GM19099 (cell line): ENCODE data around the gene BZW2.

ENCODE experiments used
- POLR2A ChIP-seq: IDR thresholded peaks from 3 replicates; pipeline ENCODE4 v1.6.1; 2011; ENCODE audit warnings: low read depth; ENCODE audit not compliant: insufficient read length; ENCODE audit errors: extremely low read depth

The BZW2 gene

GRCh38 chr7:16645593-16646471, at the start of gene BZW2, which contains the start of gene ANKMY2:
Gene BZW2 (plus strand): TSS chr7:16646181. CDS start chr7:16665444, 19,263 bp downstream.
Gene ANKMY2 (minus strand): TSS chr7:16645754. CDS start chr7:16645573, 181 bp downstream.
- no peak for TF ChIP-seq POLR2A

DNA sequence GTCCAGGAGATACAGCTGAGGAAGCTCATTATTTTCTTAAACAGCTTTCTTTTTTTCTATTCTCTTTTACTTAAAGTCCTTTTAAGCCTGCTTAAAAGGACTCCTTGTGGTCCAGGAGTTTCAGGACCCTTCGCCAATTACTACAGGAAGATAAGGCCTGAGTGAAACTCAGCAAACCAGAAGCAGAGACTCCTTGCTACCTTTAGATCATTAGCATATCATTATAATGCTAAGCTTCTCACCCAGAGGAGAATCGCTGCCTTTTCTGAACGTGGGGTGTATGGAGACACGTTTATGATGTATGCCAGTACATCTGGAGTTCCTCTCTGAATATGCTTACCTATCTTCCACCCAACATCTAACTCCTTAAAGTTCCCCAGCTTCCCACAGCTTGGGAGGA, 48.0 kb upstream of the BZW2 start:
- TF ChIP-seq POLR2A = no peak

GRCh38 chr7:16599860-16600259, 46.1 kb upstream of the BZW2 start:
- no peak for TF ChIP-seq POLR2A

DNA sequence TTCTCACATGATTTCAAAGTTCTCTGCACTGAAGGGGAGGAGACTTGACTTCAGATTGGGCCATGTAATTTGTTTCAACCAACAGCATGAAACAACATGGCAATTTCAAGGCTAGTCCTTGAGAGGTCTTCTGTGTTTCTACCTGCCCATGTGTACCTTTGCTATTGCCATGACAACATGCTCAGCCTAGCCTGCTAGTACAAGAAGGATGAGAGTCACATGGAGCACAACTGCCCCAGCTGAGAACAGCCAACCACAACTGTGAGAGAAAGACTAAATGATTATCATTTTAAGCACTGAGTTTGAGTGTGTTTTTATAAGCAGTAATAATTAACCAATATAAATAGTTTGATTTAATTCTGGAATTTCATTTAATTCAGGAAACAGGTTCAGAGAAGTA, 42.3 kb upstream of the BZW2 start:
- TF ChIP-seq POLR2A = no peak

- TF ChIP-seq POLR2A = no peak
Measured at GRCh38 chr7:16604054-16604453, 41.9 kb upstream of the BZW2 start.

- TF ChIP-seq POLR2A = no peak
Measured at GRCh38 chr7:16606704-16607103, 39.3 kb upstream of the BZW2 start.

- no peak for TF ChIP-seq POLR2A
Measured at GRCh38 chr7:16609842-16610450, 36.0 kb upstream of the BZW2 start.

- no peak for TF ChIP-seq POLR2A
Measured at GRCh38 chr7:16611711-16612110, 34.3 kb upstream of the BZW2 start.

DNA sequence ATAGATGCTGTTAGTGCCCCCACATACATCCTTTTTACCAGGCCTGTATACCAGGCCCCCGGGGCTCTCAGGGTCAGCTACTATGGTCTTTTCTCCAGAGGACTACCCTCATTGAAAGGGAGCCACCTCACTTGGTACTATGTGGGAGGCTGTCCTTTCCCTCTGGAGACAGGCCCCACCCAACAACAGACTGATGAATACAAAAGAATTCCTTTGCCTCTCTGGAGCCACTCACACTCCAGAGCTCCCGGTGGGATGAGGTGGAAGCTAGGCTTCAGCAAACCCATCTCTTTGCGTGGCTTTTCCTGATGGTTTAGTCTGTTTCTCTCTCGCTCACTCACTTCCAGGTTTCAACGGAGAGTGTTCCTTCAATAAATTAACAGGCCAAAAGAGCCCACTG, 30.8 kb upstream of the BZW2 start:
- no peak for TF ChIP-seq POLR2A

DNA sequence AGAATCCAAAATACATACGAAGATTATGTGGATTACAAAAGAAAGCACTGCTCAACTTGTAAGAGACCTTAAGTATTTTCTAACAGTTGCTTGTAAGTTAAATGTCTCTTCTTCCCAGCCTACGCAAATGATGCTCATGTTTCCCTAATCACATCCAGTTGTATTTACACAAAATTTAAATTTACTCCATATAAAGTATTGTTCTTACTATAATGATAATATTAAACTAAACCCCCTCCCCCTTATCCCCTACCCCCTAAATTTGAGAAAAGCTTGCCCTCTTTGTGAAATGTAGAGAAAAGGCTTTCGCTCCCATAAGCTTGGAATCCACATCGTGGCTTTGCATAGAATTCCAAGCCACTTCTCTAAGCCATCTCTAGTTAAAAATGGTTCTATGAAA, 29.9 kb upstream of the BZW2 start:
- no peak for TF ChIP-seq POLR2A

GRCh38 chr7:16616542-16616941, 29.4 kb upstream of the BZW2 start:
- TF ChIP-seq POLR2A = no peak

- TF ChIP-seq POLR2A = no peak
Measured at GRCh38 chr7:16619979-16620408, 26.0 kb upstream of the BZW2 start.

DNA sequence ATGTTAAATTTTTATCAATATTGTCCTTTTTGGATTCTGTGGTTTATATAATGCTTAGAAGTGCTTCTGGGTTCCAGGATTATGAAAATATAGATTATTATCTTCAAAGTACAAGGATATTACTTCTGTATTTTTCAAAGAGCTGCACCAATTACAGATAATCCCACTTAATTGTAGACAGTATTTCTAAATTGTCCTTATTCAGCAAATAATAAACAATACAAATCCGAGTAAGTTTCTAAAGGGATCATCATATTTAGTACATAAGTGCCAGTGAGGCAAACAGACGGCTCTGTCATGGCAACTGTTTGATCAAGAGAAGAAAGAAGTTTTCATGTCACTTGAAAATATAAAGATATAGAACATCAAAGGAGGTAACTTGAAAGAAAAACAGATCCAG, 19.6 kb upstream of the BZW2 start:
- TF ChIP-seq POLR2A = no peak

- TF ChIP-seq POLR2A = no peak
Measured at GRCh38 chr7:16627236-16627635, 18.7 kb upstream of the BZW2 start.

DNA sequence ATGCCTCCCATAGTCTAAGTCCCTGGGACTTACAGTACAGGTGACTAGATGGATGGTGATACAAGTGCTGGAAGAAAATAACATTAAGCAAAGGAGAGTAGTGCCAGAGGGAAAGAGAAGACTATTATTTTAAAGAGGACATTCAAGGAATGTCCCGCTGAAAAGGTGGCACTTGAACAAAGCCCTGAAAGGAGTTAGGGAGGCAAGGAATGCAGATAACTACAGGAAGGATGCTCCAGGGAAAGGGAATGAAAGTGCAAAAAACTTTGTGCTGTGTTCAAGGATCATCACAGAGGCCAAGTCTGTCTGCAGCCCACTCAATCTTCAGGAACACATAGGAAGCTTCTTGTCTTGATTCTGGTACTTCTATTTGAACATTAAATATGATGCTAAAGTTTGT, 15.3 kb upstream of the BZW2 start:
- no peak for TF ChIP-seq POLR2A

- TF ChIP-seq POLR2A = no peak
Measured at GRCh38 chr7:16634271-16634738, 11.7 kb upstream of the BZW2 start.
